ENCODE measurements around the gene CLIP1. TPM values are rescaled to one million over a fixed set of nuclear protein-coding genes. Genes with fewer than 3 reads are reported as not detected.
"Not testable (repeated sequence)": the region's sequence is repeated elsewhere in the genome, so short reads cannot be mapped to it uniquely, and the experiment has no call there.

Gene CLIP1
- total and polyA plus RNA-seq, 7 experiments from 2014 or later: 13.6 to 89.3 (median 56.6) TPM

DNA sequence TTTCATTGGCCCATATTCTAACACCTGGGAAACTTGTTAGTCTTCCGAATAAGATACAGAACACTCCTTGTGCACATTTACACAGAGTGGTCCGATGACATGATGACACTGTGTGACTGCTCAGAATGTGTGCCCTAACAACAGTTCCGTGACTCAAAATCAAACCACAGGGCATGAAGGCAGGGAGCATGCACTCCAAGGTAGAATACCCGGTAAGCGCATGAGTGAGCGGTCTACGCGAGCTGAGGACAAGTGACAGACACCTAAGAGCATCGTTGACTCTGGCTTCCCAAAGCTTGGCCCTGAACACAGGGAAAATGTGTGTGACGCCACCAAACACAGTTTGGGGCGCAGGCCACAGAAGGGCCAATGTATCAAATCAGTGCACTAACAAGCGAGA lies 18.6 kb downstream of the CLIP1 start:
- ChIA-PET CTCF (interaction anchor here (0.6 to 12.1 kb wide), 2 partner anchors 68 to 109 kb away, joined by 4 to 223 read pairs; no protein-coding TSS in a partner anchor), POLR2A (interaction anchor here (0.6 kb wide), 1 partner anchor 10 kb away, joined by 3 read pairs; no protein-coding TSS in a partner anchor)
- Mint-ChIP-seq H3K4me1 (peaks cover 24 to 47% (median 44%) of the 10 kb centered on the region in 7 donors), H3K4me3 (no peak overlapping the region), H3K9me3 (no peaks in the 10 kb centered on the region), H3K27ac (peak overlapping the region in 2 of 9 donors; percentile 16 to 66), H3K36me3 (peaks cover 7 to 14% (median 9%) of the 10 kb centered on the region in 5 donors), H3K27me3 (no peaks in the 10 kb centered on the region)
- intact Hi-C loops (cut with micrococcal nuclease): no loop called here
- ATAC-seq (no peak), DNase-seq (no peak)
- Histone ChIP-seq H3K27me3 (ENCODE audit: control insufficient read depth in 2 of 2, insufficient read depth in 2 of 2, low read length in 2 of 2) (no peaks in the 10 kb centered on the region), H3K4me1 (ENCODE audit: control insufficient read depth in 2 of 2, insufficient read depth in 2 of 2, low read length in 2 of 2) (peaks cover 0 to 6% of the 10 kb centered on the region in 2 donors), H3K4me3 (ENCODE audit: low read length) (no peak overlapping the region), H3K9me3 (ENCODE audit: control insufficient read depth in 2 of 3, low read length in 3 of 3) (no peaks in the 10 kb centered on the region), H3K36me3 (ENCODE audit: control insufficient read depth in 2 of 3, insufficient read depth in 3 of 3, low read length in 3 of 3) (no peaks in the 10 kb centered on the region), H3K27ac (ENCODE audit: low read depth, low read length) (no peak overlapping the region)

DNA sequence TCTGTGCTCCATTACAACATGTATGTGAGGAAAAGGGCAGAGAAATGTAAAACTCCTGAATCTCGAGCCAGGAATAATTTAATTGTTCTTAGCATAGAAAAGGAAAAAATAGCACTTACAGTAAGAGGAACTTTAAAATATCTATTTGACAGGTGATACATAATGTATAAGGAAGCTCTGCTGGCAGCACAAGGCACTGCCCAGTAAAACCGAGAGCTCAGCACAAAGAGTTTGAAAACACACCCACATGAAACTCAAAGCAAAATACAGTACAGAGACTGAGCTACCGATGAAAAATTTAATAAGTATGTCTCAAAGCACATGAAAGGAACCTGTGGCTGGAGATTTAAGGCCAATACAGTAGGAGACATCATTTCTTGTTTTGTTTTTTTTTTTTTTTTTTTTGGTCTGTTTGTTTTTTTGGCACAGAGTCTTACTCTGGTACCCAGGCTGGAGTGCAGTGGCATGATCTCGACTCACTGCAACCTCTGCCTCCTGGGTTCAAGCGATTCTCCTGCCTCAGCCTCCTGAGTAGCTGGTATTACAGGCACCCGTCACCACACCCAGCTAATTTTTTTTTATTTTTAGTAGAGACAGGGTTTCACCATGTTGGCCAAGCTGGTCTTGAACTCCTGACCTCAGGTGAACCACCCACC lies 19.2 kb downstream of the CLIP1 start:
- Histone ChIP-seq H3K27ac (ENCODE audit: low read depth, low read length) (no peak overlapping the region), H3K4me1 (ENCODE audit: control insufficient read depth in 2 of 2, insufficient read depth in 2 of 2, low read length in 2 of 2) (peaks cover 0 to 6% of the 10 kb centered on the region in 2 donors), H3K9me3 (ENCODE audit: control insufficient read depth in 2 of 3, low read length in 3 of 3) (no peaks in the 10 kb centered on the region), H3K4me3 (ENCODE audit: low read length) (no peak overlapping the region), H3K27me3 (ENCODE audit: control insufficient read depth in 2 of 2, insufficient read depth in 2 of 2, low read length in 2 of 2) (no peaks in the 10 kb centered on the region), H3K36me3 (ENCODE audit: control insufficient read depth in 2 of 3, insufficient read depth in 3 of 3, low read length in 3 of 3) (no peaks in the 10 kb centered on the region)
- Mint-ChIP-seq H3K27ac (peak overlapping the region in 6 of 9 donors; percentile 5 to 84 (median 22)), H3K9me3 (no peaks in the 10 kb centered on the region), H3K4me3 (no peak overlapping the region), H3K27me3 (no peaks in the 10 kb centered on the region), H3K4me1 (peaks cover 24 to 48% (median 44%) of the 10 kb centered on the region in 7 donors), H3K36me3 (peaks cover 7 to 14% (median 9%) of the 10 kb centered on the region in 5 donors)
- no peak for ATAC-seq
- intact Hi-C loops (cut with micrococcal nuclease): no loop called here
- no peak for DNase-seq
- CTCF ChIA-PET: interaction anchor here (0.6 to 12.1 kb wide), 3 partner anchors 60 to 110 kb away, joined by 3 to 223 read pairs (median 4); no protein-coding TSS in a partner anchor
- POLR2A ChIA-PET: interaction anchor here (0.6 to 0.9 kb wide), 2 partner anchors 50 to 102 kb away, joined by 3 to 4 read pairs; no protein-coding TSS in a partner anchor

DNA sequence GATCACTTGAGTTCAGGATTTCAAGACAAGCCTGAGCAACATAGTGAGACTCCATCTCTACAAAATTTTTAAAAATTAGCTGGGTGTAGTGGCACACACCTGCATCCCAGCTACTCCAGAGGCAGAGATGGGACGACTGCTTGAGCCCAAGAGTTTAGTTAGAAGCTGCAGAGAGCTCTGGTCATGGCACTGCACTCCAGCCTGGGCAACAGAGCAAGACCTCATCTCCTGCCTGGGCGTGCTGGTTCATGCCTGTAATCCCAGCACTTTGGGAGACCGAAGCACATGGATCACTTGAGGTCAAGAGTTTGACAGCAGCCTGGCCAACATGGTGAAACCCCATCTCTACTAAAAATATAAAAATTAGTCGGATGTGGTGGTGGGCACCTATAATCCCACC lies 20.2 kb downstream of the CLIP1 start:
- H3K9me3 Mint-ChIP-seq: no peaks in the 10 kb centered on the region
- Histone ChIP-seq H3K4me1 (ENCODE audit: control insufficient read depth in 2 of 2, insufficient read depth in 2 of 2, low read length in 2 of 2) (peaks cover 0 to 6% of the 10 kb centered on the region in 2 donors), H3K9me3 (ENCODE audit: control insufficient read depth in 2 of 3, low read length in 3 of 3) (no peaks in the 10 kb centered on the region), H3K4me3 (ENCODE audit: low read length) (no peak overlapping the region), H3K27ac (ENCODE audit: low read depth, low read length) (no peak overlapping the region), H3K36me3 (ENCODE audit: control insufficient read depth in 2 of 3, insufficient read depth in 3 of 3, low read length in 3 of 3) (no peaks in the 10 kb centered on the region), H3K27me3 (ENCODE audit: control insufficient read depth in 2 of 2, insufficient read depth in 2 of 2, low read length in 2 of 2) (no peaks in the 10 kb centered on the region)
- intact Hi-C loops (cut with micrococcal nuclease): no loop called here
- H3K27me3 Mint-ChIP-seq: no peaks in the 10 kb centered on the region
- H3K4me3 Mint-ChIP-seq: no peak overlapping the region
- POLR2A ChIA-PET: no interaction called here
- DNase-seq (no peak), ATAC-seq (no peak)
- H3K36me3 Mint-ChIP-seq: peaks cover 7 to 14% (median 9%) of the 10 kb centered on the region in 5 donors
- no peak overlapping the region for H3K27ac Mint-ChIP-seq
- CTCF ChIA-PET: interaction anchor here (12.1 kb wide), 1 partner anchor 69 kb away, joined by 223 read pairs; no protein-coding TSS in a partner anchor
- peaks cover 21 to 48% (median 39%) of the 10 kb centered on the region in 7 donors for H3K4me1 Mint-ChIP-seq

DNA sequence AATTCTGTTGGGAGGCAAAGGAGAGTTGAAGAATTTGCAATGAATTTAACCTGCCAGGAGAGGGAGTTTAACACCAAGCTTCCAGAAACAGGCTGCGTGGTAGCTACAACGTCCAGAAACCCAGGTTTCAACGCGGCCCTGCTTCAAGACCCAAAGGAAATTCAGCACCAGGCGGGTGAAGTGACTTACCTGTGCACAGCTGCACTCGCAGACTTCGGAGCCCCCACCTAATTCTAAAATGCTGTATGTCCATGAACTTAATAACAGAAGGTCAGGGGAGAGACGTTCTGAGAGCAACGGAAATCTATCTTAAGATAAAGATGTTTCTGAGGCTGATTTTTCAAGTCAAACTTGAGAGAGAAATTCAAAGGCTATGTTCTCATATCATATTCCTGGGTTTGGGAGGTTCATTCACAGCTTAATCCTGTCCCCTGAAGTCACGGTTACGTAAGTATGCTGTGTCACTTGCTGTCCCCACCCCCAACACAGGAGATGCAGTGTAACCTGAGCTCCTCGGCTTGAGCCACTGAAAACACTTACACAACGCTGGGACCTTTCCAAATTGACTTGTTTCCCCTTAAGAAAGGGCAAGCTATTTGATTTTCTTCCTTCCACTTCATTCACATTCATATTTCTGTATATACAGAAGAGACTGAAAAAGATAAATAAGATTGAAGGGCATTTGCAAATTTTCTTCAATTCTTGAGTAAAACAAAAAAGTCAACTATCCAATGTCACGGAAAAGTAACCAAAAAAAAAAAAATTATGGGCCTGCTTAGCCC lies 22.7 kb downstream of the CLIP1 start:
- Histone ChIP-seq H3K36me3 (ENCODE audit: control insufficient read depth in 2 of 3, insufficient read depth in 3 of 3, low read length in 3 of 3) (peaks cover 0 to 2% (median 0%) of the 10 kb centered on the region in 3 experiments), H3K9me3 (ENCODE audit: control insufficient read depth in 2 of 3, low read length in 3 of 3) (no peaks in the 10 kb centered on the region), H3K4me3 (ENCODE audit: low read length) (no peak overlapping the region), H3K27me3 (ENCODE audit: control insufficient read depth in 2 of 2, insufficient read depth in 2 of 2, low read length in 2 of 2) (no peaks in the 10 kb centered on the region), H3K4me1 (ENCODE audit: control insufficient read depth in 2 of 2, insufficient read depth in 2 of 2, low read length in 2 of 2) (peaks cover 0 to 6% of the 10 kb centered on the region in 2 donors), H3K27ac (ENCODE audit: low read depth, low read length) (peak overlapping the region; percentile 56)
- Mint-ChIP-seq H3K4me3 (peak overlapping the region; percentile 40 to 80 (median 69)), H3K27ac (peak overlapping the region; percentile 83 to 96 (median 89)), H3K27me3 (no peaks in the 10 kb centered on the region), H3K36me3 (peaks cover 3 to 11% (median 9%) of the 10 kb centered on the region in 5 donors), H3K4me1 (peaks cover 24 to 50% (median 39%) of the 10 kb centered on the region in 7 donors), H3K9me3 (no peaks in the 10 kb centered on the region)
- ChIA-PET CTCF (interaction anchor here (0.6 to 12.1 kb wide), 27 partner anchors 9 to 1954 kb away, joined by 3 to 223 read pairs (median 4); partner anchors contain the start of genes CLIP1 and ZCCHC8), POLR2A (interaction anchor here (0.5 to 4.1 kb wide), 11 partner anchors 10 to 355 kb away, joined by 3 to 40 read pairs (median 4); partner anchors contain the start of genes CLIP1, KNTC1, RSRC2 and ZCCHC8)
- DNase-seq (peak in 8 of 9 donors; percentile 27 to 76 (median 65)), ATAC-seq (peak; percentile 77)
- intact Hi-C loops (cut with micrococcal nuclease): loop anchor here (1.0 kb wide), 6 partner anchors 22 to 353 kb away; partner anchors contain the start of genes CLIP1 (in 1 of the 2), DENR (in 1 of the 2) and ZCCHC8 (in 1 of the 2)

DNA sequence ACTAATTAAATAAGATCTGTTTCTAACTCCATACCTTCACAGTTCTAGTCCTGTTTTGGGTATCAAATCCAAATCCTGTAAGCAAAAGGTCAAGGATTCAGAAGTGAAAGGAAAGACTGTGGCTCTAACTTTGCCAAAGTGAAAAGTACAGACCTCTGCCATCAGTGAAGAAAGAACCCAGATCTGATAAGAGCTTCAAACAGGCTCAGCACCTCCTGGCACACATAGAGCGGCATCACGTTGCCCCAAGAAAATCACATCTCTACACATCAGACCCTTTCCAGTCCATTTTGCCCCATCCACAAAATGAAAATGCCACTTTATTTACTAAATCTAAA lies 23.2 kb downstream of the CLIP1 start:
- intact Hi-C loops (cut with micrococcal nuclease): loop anchor here (1.0 kb wide), 5 partner anchors 23 to 353 kb away; partner anchors contain the start of genes CLIP1 (in 1 of the 2), DENR (in 1 of the 2) and ZCCHC8 (in 1 of the 2)
- peaks cover 0 to 2% (median 0%) of the 10 kb centered on the region in 3 experiments for H3K36me3 ChIP-seq (ENCODE audit: control insufficient read depth in 2 of 3, insufficient read depth in 3 of 3, low read length in 3 of 3)
- ATAC-seq (peak; percentile 23), DNase-seq (no peak)
- H3K4me3 ChIP-seq (ENCODE audit: low read length): no peak overlapping the region
- H3K27ac ChIP-seq (ENCODE audit: low read depth, low read length): peak overlapping the region; percentile 56
- peaks cover 25 to 53% (median 42%) of the 10 kb centered on the region in 7 donors for H3K4me1 Mint-ChIP-seq
- ChIA-PET CTCF (interaction anchor here (0.6 to 12.1 kb wide), 26 partner anchors 9 to 1954 kb away, joined by 3 to 223 read pairs (median 4); partner anchors contain the start of gene CLIP1), POLR2A (interaction anchor here (0.5 to 4.1 kb wide), 8 partner anchors 10 to 127 kb away, joined by 3 to 40 read pairs (median 4); partner anchors contain the start of genes CLIP1, KNTC1, RSRC2 and ZCCHC8)
- H3K27ac Mint-ChIP-seq: peak overlapping the region; percentile 83 to 96 (median 89)
- no peaks in the 10 kb centered on the region for H3K9me3 Mint-ChIP-seq
- peak overlapping the region in 6 of 10 donors; percentile 55 to 80 (median 72) for H3K4me3 Mint-ChIP-seq
- no peaks in the 10 kb centered on the region for H3K9me3 ChIP-seq (ENCODE audit: control insufficient read depth in 2 of 3, low read length in 3 of 3)
- H3K27me3 Mint-ChIP-seq: no peaks in the 10 kb centered on the region
- peaks cover 0 to 9% of the 10 kb centered on the region in 2 donors for H3K4me1 ChIP-seq (ENCODE audit: control insufficient read depth in 2 of 2, insufficient read depth in 2 of 2, low read length in 2 of 2)
- H3K27me3 ChIP-seq (ENCODE audit: control insufficient read depth in 2 of 2, insufficient read depth in 2 of 2, low read length in 2 of 2): no peaks in the 10 kb centered on the region
- peaks cover 3 to 10% (median 8%) of the 10 kb centered on the region in 5 donors for H3K36me3 Mint-ChIP-seq

- peaks cover 27 to 58% (median 46%) of the 10 kb centered on the region in 7 donors for H3K4me1 Mint-ChIP-seq
- ATAC-seq; DNase-seq; H3K9me3 Mint-ChIP-seq; H3K27me3 ChIP-seq (ENCODE audit: control insufficient read depth in 2 of 2, insufficient read depth in 2 of 2, low read length in 2 of 2); H3K4me3 ChIP-seq (ENCODE audit: low read length); H3K27ac Mint-ChIP-seq; intact Hi-C loops (cut with micrococcal nuclease); H3K36me3 Mint-ChIP-seq; H3K27ac ChIP-seq (ENCODE audit: low read depth, low read length); H3K9me3 ChIP-seq (ENCODE audit: control insufficient read depth in 2 of 3, low read length in 3 of 3); H3K27me3 Mint-ChIP-seq; H3K36me3 ChIP-seq (ENCODE audit: control insufficient read depth in 2 of 3, insufficient read depth in 3 of 3, low read length in 3 of 3); H3K4me3 Mint-ChIP-seq: not testable (repeated sequence)
- POLR2A ChIA-PET: interaction anchor here (0.5 to 4.1 kb wide), 4 partner anchors 74 to 280 kb away, joined by 3 to 40 read pairs (median 4); no protein-coding TSS in a partner anchor
- CTCF ChIA-PET: interaction anchor here (0.6 to 12.1 kb wide), 6 partner anchors 18 to 125 kb away, joined by 3 to 223 read pairs (median 6); partner anchors contain the start of gene ZCCHC8
- peaks cover 0 to 16% of the 10 kb centered on the region in 2 donors for H3K4me1 ChIP-seq (ENCODE audit: control insufficient read depth in 2 of 2, insufficient read depth in 2 of 2, low read length in 2 of 2)
Measured at GRCh38 chr12:122397981-122398380, 24.5 kb downstream of the CLIP1 start.
